MM.1S (cell line): ENCODE data around the gene ZBTB43.

Source experiments
- EZH2 ChIP-seq: fragments of 300-600 bp; sonication (generic); optimal IDR thresholded peaks from 2 replicates; pipeline ENCODE3; 2017; ENCODE audit warnings: low read depth, mild to moderate bottlenecking, antibody characterized with exemption, low read length, mixed read lengths
- EZH2phosphoT487 ChIP-seq: fragments of 300-600 bp; sonication (generic); IDR thresholded peaks from 2 replicates; pipeline ENCODE4 v1.6.1; 2018; ENCODE audit warnings: antibody characterized with exemption, low read length
- TF ChIP-seq, protein P1 (sequence below): fragments of 300-600 bp; sonication (generic); IDR thresholded peaks from 2 replicates; pipeline ENCODE4 v1.5.1; 2016; ENCODE audit warnings: antibody characterized with exemption, low read length, mixed read lengths

GRCh38 chr9:126877418-126877817 lies 72.6 kb downstream of the ZBTB43 start:
- TF ChIP-seq, protein P1, sequence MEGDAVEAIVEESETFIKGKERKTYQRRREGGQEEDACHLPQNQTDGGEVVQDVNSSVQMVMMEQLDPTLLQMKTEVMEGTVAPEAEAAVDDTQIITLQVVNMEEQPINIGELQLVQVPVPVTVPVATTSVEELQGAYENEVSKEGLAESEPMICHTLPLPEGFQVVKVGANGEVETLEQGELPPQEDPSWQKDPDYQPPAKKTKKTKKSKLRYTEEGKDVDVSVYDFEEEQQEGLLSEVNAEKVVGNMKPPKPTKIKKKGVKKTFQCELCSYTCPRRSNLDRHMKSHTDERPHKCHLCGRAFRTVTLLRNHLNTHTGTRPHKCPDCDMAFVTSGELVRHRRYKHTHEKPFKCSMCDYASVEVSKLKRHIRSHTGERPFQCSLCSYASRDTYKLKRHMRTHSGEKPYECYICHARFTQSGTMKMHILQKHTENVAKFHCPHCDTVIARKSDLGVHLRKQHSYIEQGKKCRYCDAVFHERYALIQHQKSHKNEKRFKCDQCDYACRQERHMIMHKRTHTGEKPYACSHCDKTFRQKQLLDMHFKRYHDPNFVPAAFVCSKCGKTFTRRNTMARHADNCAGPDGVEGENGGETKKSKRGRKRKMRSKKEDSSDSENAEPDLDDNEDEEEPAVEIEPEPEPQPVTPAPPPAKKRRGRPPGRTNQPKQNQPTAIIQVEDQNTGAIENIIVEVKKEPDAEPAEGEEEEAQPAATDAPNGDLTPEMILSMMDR, result no peak
- TF ChIP-seq EZH2 (no peak), EZH2phosphoT487 (no peak)
